COR-L47 (cell line): Measurements from ENCODE around the gene PACSIN1.
A peak's percentile ranks its signal among the peaks of the same experiment; 100 is the strongest.

ENCODE experiments used
- DNase-seq: peaks from one replicate; lab custom pipeline; 2025; lab: John Stamatoyannopoulos, UW

PACSIN1 gene

DNA sequence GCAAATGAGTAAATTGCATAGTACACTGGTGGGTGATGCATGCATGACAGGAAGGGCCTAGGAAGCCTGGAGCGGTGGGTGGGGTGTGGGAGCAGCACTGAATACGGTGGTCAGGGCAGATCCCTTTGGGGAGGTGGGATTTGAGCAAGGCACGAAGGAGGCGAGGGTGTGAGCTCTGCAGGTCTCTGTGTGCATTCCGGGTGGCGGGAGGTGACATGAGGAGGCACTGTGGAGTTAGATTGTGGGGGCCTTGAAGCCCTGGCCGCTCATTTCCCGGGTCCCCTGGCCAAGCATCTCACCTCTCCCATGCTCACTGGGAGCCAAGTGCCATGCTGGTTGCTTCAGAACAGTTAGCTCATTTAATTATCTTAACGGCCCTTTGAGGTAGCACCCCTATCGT lies 96.5 kb downstream of the PACSIN1 start:
- no peak for DNase-seq

DNA sequence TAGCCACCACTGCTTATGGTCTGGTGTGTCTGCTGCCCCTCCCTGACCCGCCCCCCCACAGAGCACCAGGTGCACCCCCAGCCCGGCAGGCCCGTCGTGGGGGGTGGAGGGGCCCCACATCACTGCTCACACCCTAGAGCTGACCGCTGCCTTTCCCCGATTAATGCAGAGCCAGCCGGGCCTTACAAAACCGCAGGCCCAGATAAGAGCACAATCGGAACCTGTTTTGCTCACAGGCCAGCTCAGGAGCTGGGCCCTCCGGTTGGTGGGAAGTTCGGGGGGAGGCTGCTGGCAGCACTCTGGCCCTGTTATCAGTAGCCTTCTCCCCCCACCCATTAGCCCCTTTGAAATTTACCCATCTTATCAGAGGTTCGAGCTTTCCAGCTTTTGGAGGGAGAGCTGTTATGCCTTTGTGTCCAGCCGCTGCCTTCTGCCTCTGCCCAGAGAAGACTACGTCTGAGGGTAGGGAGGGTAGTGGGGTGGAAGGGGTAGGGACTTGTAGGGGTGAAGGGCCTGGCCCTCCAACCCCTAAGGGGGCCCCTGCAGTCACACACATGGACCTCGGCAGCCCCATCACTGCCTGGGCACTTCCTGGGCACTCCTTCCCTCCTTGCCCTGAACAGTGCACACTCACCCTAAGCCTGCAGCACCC lies 97.1 kb downstream of the PACSIN1 start:
- DNase-seq, result no peak

DNA sequence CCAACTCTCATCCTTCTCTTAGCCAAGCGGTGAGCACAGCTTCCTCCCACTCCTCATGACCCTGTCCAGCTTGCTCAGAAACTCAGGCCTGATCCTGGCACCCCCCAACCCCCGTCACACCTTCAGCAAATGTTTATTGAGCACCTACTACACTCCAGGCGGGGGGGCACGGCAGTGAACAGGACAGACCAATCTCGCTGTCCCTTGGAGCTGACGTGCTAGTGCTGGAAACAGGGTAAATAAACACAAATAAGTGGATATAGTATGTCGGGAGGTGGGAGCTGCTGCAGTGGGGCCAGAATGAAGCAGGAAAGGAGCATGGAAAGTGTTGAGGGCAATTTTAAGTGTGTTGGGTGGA lies 97.6 kb downstream of the PACSIN1 start:
- no peak for DNase-seq

DNA sequence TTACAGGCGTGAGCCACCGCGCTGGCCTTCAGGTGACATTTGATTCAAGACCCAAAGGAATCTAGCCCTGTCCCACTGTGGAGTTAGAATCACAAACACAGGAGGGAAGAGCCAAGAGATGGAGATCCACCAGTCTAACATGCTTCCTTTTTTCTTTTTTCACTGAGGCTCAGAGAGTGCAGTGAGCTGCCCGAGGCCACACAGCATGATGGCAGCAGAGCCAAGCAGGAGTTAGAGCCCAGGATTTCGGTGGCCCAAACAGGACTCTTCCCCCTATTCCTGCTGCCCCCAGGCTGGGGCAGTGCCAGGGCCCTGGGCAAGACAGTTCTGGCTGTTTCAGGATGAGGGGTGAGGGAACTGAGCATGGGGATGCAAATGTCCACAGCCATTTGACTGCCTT lies 98.3 kb downstream of the PACSIN1 start:
- no peak for DNase-seq

DNA sequence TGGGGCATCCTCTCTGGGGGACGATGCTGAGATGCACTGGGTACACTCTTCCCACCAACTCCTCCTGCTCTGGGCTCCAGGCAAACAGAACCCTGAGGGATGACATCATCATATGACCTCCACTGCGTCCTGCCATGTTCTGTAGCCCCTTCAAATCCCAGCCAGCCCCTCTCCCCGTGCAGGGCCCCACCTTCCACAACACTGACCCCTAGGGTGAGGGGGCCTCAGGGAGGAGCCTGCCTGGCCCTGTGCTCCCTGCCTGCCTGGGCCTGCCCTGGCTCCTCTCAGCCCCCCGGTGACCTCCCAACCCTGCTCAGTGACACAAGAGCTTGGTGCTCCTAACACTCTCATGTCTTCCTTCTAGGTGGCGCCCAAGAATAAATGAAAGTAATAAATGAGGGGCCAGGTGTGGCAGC lies 99.9 kb downstream of the PACSIN1 start:
- no peak for DNase-seq

DNA sequence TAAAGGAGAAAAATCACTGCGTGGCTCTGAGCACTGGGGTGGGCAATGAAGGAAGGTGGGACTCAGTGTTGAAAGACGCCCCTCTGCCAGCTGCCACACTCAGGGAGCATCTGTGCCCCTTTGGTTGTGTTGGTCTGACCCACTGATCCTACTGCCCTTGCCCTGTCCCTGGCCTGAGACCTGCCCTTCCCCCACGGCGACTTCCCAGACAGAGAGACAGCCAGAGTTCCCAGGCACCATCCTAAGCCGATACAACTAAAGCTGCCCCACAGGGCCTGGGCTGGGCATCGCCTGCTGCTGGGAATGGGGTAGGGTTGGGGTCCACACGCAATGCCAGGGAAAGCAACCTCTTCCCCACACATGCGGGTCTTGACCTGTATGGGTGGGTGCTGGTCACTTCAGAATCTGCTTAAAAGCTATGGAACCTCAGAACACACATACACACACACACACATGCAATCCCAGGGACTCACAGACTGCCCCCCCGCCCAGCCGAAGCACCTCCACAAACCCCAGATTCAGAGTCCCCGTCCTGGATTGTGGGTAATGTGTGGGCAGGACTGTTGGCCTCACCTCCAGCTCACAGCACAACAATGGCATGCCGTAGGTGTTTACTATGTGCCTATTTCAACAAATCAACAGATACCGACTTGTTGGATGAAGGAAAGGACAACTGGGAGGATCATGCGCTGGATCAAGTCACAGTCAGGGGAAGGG lies 101.1 kb downstream of the PACSIN1 start:
- no peak for DNase-seq

DNA sequence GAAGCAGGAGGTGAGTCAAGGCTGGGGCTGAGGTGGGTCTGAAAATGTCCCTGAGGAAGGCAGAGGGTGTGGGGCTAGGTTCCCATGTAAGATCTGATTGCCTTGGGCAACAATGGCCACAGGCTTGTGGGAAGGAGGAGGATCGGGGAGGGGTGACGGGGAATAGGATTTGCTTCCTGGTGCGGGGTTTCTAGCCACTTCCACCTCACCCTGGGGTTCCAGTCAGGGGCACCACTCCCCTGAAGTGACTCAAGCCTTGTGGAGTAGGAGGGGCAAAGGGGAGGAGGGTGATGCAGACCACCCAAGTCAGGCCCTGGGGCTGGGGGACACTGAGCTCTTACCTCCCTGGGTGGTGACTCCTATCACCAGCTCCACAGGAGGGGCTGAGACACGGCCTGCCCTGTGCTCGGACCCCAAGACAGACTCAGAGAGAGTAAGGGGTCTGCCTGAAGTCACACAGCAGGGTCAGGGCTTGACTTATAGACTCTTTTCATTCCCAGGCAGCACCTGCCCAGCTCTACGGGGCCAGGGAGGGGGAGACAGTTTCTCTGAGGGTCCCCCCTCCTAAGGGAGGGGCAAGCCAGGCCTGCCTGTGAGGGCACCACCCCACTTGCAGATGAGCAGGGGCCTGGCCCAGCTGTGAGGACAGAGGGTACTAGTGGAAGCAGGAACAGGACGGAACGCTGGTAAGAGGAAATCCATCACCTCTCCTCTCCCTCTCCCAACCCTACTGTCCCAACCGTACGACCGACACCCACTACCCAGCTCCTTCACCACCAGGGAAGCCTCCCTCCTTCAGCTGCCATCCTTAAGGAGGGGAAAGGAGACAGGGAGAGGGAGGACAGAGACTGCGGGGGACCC lies 102.7 kb downstream of the PACSIN1 start:
- no peak for DNase-seq

DNA sequence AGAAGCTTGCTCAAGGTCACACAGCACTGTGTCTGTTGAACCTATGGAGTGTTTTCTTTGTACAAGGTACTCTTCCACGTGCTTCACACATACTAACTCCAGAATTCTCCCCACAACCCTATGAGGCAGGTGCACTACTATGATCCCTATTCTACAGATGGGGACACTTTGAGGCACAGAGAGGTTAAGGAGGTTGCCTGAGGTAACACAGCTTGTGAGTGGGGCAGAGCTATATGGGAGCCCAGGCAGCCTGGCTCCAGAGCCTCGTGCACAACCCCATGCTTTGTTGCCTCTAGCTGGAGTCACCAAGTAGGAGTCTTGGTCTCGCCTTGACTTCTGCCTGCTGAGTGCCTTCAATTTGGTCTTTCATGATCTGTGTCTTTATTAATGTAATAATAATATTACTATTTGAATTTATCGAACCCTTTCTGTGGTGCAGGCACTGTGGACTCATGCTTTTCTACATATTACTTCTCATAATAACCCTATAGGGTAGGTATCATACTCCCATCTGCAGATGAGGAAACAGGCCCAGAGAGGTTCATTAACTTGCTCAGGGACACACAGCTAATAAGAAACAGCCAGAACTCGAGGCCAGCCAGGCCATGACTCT lies 103.6 kb downstream of the PACSIN1 start:
- DNase-seq, result no peak

- no peak for DNase-seq
These were observed 104.4 kb downstream of the PACSIN1 start for GRCh38 chr6:34570066-34570833.

DNA sequence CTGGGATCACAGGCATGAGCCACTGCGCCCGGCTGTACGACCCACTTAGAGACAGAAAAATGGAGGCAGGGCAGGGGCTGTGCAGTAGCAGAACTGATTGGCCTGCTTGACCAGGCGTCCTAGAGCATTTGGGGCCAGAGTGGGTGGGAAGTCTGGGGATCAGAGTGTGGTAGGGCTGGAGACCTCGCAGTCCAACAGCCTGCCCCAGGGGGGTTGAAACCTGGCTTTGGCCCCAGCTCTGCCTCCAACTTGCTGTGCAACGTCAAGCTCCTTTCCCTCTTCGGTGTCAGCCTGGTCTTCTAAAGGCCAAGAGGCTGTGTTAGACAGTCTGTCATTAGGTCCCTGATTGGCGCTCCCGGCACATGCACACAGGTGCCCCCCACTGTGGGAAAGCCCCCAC lies 105.5 kb downstream of the PACSIN1 start:
- DNase-seq, result no peak

- no peak for DNase-seq
These were observed 106.1 kb downstream of the PACSIN1 start for GRCh38 chr6:34572021-34572420.

GRCh38 chr6:34572585-34572984 lies 106.7 kb downstream of the PACSIN1 start:
- DNase-seq, result no peak

DNA sequence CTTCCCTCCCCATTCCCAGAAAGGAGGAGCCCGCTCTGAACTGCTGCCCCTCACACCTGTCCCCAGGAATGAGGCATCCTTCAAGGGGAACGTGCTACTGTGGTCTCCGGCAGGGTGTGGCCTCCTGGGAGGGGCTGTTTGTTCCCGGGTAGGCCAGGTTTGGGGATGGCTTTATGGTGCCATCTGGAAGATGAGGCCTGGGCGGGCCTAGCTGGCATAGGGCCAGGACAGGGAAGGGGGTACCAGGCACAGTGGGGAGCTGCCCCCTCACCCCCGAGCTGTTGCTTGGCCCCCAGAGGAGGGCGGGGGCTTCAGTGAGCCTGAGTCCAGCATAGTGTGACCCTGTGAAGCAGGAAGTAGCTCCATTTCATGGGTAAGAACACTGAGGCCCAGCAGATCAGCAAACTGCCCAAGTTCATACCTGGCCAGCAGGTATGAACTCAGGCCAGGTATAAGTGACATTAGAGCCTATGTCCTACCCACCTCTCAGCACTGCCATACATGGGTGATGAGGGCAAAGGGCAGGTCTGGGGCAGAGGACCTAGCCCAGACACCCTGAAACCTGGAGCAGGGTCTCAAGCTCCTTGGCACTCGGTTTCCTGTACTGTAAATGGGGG lies 107.8 kb downstream of the PACSIN1 start:
- no peak for DNase-seq

DNA sequence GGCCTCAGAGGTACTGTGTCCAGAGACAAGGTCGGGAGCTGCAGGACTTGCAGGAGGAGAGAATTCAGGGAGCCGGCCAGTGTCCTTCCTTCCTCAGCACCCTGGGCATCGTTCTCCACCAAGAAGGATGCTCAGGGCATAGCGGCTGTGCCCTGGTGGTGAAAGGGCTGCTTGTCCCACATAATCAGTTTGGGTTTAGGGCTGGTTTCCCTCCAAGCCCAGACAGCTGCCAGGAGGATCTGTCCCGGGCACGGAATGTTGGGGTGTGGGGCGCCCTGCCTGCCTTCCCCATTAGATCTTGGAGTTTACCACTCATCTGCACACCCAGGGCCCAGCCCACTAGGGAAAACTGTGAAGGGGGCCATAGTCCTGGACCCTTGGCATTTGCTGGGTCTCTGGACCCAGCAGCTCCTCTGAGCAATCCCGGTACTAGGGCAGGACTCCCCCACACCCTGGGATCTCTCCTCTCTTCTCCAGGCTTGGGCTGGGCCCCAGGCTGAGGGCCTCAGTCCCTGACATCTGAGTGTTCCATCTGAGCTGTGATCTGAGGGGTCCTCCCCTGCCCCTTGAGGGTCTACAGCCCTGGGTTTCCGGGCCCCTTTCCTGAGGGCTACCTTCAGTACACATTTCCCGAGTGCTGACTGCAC lies 108.9 kb downstream of the PACSIN1 start:
- DNase-seq, result no peak

GRCh38 chr6:34575326-34575725 lies 109.5 kb downstream of the PACSIN1 start:
- no peak for DNase-seq

GRCh38 chr6:34576286-34576955 lies 110.5 kb downstream of the PACSIN1 start:
- DNase-seq, result no peak

DNA sequence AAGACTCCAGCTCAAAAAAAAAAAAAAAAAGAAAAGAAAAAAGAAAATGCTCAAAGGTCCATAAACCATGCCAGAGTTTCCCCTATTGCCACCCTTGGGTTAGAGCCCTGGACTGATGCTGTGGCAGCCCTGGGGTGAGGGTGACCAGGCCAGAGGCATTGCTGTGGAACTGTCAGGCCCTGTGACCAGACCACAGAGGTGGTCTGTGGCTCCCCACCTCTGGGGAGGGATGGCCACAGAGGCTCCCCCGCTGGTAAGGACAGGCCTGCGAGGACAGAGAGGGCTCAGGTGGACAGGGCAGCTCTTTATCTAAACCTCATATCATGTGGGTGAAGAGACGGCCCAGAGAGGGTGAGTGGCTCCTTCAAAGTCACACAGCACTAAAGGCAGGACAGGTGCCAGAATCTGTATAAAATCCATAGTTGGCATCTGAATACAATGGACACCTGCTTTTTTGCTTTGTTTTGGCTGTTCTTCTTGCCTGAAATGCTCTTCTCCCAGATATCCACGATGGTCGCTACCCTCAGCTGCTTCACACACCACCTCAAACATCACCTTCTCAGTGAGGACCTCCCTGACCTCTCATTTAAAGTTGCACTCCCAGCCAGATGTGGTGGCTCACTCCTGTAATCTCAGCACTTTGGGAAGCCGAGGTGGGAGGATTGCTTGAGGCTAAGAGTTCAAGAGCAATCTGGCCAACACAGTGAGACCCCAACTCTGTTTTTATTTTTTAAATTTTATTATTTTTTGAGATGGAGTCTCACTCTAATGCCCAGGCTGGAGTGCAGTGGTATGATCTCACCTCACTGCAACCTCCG lies 112.8 kb downstream of the PACSIN1 start:
- DNase-seq, result no peak

- peak; percentile 45 for DNase-seq
These were observed 115.1 kb downstream of the PACSIN1 start for GRCh38 chr6:34580707-34581560.

DNA sequence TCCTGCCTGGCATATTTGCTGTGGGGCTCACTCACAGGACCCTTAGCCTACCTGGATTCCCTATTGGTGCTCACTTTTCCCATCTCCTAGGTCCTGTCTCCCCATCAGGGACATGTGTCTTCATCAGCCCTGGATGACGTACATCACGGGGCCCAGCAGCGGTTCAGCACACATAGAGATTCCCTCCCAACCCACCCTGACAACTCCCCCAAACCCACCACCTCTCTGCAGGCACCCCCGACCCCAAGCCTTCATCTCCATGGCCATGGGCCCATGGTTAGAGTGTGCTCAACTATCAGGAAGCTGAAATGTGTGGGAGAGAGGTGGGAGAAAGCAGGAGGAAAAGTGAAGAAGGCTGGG lies 115.7 kb downstream of the PACSIN1 start:
- DNase-seq, result no peak
